SK-N-MC (cell line): ENCODE data around the gene BCOR.

Source experiments
- DNase-seq: peaks from one replicate; pipeline ENCODE4 v3.0.0-alpha.2; 2011; ENCODE audit warnings: low read depth, low spot score
- H3K27ac ChIP-seq: fragments of 200-600 bp; sonication (generic); 2 replicates; pipeline ENCODE4 v1.5.1; 2016; ENCODE audit warnings: mixed run types
- H3K36me3 ChIP-seq: fragments of 200-600 bp; sonication (generic); 2 replicates; pipeline ENCODE4 v1.6.1; 2017; ENCODE audit warnings: antibody characterized with exemption, low read length, mixed read lengths; ENCODE audit not compliant: insufficient read depth
- H3K4me3 ChIP-seq: fragments of 200-600 bp; sonication (generic); 2 replicates; pipeline ENCODE4 v1.5.1; 2016
- H3K9ac ChIP-seq: fragments of 200-600 bp; sonication (generic); 2 replicates; pipeline ENCODE4 v1.8.0; 2017; ENCODE audit warnings: mixed run types, mixed read lengths; ENCODE audit not compliant: insufficient read length
- H3K9me3 ChIP-seq: fragments of 200-600 bp; sonication (generic); 2 replicates; pipeline ENCODE4 v1.6.1; 2017; ENCODE audit warnings: low read depth, mild to moderate bottlenecking, antibody characterized with exemption, low read length, moderate library complexity, mixed read lengths
- EZH2 ChIP-seq: fragments of 200-600 bp; sonication (generic); IDR thresholded peaks from one replicate; pipeline ENCODE4 v1.6.1; 2017; ENCODE audit warnings: antibody characterized with exemption
- FOXP2 ChIP-seq: optimal IDR thresholded peaks from 2 replicates; pipeline ENCODE3; 2011; ENCODE audit warnings: mild to moderate bottlenecking, moderate library complexity; ENCODE audit not compliant: insufficient read depth; ENCODE audit errors: extremely low read length, control extremely low read depth
- POLR2AphosphoS5 ChIP-seq: IDR thresholded peaks from 2 replicates; pipeline ENCODE4 v1.6.1; 2012; ENCODE audit warnings: mild to moderate bottlenecking, low read depth, low read length, borderline replicate concordance

Gene BCOR

DNA sequence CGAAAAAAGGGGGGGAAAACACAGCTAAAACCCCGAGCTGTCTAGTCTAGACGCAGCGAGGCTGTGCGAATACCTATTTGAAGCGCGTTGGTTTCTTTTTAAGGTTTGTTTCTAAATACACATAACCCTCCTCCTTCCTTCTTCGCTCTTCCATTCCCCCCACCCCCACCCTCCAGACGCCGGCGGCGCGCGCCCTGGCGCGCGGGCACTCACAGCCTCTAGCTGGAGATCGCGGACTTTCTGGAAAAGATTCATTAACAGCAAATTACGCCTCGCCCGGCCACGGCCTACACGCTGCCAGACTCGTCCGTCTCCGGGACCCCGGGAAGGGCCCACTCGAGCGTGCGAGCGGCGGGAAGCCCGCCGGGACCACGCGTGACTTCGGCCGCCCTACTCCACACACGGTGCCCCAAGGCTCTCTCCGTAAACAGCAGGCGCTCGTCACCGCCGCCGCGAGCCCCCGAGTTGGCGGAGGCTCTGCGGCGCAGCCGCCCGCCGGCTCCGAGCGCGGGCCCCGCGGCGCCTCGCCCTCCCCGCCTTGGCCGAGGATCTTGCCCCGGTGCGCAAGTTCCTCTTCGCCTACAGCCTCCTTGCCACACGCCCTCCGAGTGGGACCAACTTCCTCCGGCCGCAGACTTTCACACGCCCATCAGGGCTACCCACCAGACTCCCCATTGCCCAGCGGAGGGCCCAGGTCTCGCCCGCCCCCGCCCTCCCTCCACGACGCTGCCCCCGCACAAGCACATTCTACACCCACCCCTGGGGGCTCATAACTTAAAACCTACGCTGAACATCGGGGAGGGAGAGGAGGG is 2.0 kb downstream of the BCOR start:
- H3K9me3 ChIP-seq = no peaks in the 10 kb centered on the region
- no peaks in the 10 kb centered on the region for H3K36me3 ChIP-seq
- H3K9ac ChIP-seq = peak overlapping the region; percentile 66
- peak overlapping the region; percentile 86 for H3K4me3 ChIP-seq
- no peak overlapping the region for H3K27ac ChIP-seq
- TF ChIP-seq FOXP2 (no peak), EZH2 (no peak), POLR2AphosphoS5 (no peak)
- no peak for DNase-seq

DNA sequence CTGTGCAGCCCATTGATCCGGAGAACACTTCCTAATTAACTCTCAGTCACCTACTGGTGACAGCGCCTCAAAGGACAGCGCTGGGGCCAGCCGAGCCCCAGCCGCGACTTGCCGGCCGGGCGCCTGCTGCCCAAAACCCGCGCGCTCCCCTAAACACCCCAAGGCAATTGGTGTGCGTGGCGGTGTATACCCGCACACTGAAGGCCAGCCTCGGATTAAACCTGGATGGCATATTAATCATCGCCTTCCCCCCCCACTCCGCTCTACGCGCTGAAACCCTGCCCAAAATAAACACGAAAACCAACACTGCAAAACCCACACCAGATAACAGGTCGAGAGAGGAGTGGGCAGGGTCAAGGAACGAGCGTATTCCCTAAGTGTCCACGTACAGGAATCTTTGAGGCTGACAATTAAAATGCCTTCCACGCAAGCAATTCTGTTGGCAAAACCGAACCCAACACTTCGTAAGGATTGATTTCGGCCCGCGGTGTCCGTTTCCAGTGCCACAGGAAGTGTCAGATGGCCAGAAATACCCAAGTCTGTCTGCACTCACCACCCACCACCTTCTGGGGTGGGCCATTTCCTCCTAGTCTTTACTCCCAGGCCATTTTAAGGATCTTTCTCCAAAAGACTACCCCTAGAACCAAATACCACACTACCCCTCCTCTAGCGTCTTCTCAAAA is 2.7 kb downstream of the BCOR start:
- DNase-seq = no peak
- Histone ChIP-seq H3K9me3 (no peaks in the 10 kb centered on the region), H3K36me3 (no peaks in the 10 kb centered on the region), H3K4me3 (peak overlapping the region; percentile 86), H3K27ac (no peak overlapping the region), H3K9ac (peak overlapping the region; percentile 59)
- TF ChIP-seq FOXP2 (no peak), POLR2AphosphoS5 (no peak), EZH2 (no peak)

DNA sequence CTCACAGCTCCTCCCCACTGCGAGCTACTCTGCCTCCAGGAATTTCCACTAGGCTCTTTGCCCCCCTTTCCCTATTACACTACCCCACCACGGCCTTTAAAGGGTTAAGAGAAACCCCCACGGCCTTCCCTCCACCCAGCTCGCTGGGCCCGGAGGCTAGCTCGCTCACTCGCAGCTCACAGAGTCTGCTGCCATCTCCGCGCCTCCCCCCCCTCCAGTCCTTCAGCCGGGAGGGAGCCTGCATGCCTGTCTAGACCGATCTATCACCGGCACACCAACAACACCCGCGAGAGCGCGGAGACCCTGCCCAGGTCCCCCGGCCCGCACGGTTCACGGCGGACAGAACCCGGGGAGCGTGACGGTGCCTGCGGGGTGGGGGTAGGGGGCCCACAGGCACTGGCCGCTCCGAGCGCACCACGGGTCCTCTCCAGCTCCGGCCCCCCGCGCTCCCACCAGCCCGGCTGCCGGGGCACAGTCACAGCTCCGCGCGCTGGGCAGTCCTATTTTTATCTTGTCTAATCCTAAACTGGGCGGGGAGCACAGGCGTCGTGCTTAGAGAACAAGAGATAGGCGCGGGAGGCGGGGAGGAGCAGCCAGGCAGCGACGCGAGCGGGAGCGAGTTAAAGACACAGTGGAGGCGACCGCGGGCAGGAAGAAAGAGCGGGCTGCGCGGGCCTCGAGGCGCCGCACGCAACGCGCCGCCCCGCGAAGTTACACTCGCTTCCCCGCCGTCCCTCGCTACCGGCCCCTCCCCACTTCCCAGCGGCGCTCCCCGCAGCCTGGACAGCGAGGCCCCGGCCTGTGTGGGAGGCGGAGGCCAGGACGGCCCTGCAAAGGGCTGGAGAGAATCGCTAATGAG is 3.5 kb downstream of the BCOR start:
- no peak for TF ChIP-seq EZH2
- TF ChIP-seq FOXP2 = no peak
- no peak for TF ChIP-seq POLR2AphosphoS5
- H3K4me3 ChIP-seq = peak overlapping the region; percentile 86
- no peaks in the 10 kb centered on the region for H3K9me3 ChIP-seq
- no peak for DNase-seq
- H3K27ac ChIP-seq = no peak overlapping the region
- no peaks in the 10 kb centered on the region for H3K36me3 ChIP-seq
- peak overlapping the region; percentile 59 for H3K9ac ChIP-seq

DNA sequence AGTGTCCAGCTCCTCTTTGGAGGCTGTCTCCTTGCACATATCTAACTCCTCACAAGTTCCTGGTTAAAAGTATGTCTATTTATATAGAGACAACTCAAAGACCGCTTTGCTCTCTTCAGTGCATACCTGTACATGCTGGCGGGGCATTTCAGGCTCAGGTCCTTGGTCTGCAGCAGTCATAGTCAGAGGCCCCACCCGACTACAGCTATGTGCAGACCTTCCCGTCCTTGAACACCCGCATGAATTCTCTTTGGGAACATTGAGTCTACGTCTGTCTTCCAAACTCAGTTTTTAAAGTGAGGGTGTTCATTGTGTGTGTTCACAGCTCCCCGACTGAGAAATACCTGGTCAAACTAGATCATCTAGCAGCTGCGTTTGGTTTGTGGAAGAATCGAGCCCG is 4.2 kb downstream of the BCOR start:
- no peak overlapping the region for H3K27ac ChIP-seq
- H3K4me3 ChIP-seq = peak overlapping the region; percentile 86
- no peak for TF ChIP-seq EZH2
- no peak for TF ChIP-seq POLR2AphosphoS5
- TF ChIP-seq FOXP2 = no peak
- H3K36me3 ChIP-seq = no peaks in the 10 kb centered on the region
- no peak for DNase-seq
- no peaks in the 10 kb centered on the region for H3K9me3 ChIP-seq
- no peak overlapping the region for H3K9ac ChIP-seq

GRCh38 chrX:40092808-40093435 is 4.8 kb downstream of the BCOR start:
- Histone ChIP-seq H3K27ac (no peak overlapping the region), H3K4me3 (no peak overlapping the region), H3K36me3 (no peaks in the 10 kb centered on the region), H3K9ac (no peak overlapping the region), H3K9me3 (no peaks in the 10 kb centered on the region)
- TF ChIP-seq FOXP2 (no peak), POLR2AphosphoS5 (no peak), EZH2 (no peak)
- no peak for DNase-seq

DNA sequence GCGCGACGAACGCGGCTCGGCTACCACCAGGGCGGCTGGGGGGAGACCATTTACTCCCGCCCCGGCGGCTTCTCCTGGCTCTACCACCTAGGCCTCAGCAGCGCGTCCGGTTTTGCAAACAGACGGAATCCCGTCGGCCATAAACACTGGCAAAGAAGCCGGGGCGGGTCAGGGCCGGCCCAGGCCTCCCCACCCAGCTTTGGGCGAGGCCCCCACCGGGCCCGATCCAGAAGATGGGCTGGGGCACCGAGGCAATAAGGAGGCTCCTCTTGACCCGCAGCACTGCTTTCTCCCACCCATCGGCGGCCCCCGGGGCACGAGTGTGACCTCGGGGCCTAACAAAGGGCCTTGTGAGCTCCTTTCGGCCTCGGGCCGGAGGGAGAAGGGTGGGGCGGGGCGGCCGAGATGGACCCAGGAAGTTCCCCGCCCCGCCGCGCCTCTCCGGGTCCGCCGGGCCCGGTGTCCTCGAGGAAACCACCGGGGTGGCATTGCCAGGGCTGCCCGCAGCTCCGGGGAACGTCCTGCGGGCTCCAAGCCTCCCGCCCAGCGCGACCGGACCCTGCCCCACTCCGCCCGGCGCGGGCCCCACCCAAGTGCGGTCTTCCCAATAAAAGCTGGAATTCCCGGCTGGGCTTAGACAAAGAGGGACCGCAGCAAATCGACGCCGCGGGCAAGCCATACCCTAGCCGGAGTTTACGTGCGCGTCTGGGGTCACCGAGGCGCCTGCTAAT is 5.9 kb downstream of the BCOR start:
- Histone ChIP-seq H3K9me3 (no peaks in the 10 kb centered on the region), H3K9ac (no peak overlapping the region), H3K4me3 (no peak overlapping the region), H3K27ac (no peak overlapping the region), H3K36me3 (no peaks in the 10 kb centered on the region)
- TF ChIP-seq POLR2AphosphoS5 (no peak), EZH2 (no peak), FOXP2 (no peak)
- no peak for DNase-seq

DNA sequence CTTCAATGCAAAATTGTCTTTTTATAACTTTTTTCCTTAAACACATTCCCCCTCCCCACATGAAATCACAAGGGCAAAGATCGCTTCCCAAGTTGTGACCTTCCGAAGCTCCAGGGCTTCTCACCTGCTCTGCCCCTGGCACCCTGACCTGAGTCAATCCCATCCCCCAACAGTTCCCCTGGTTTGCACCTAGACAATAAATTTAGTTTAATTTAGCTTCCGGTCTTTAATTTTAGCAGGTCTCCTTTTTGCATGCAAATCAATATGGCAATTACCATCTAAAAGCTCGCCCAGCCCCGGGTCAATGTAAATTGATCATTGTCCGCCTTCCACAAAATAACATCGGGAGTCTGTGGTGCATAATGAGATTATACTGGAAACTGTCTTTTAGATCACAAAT is 6.8 kb downstream of the BCOR start:
- no peaks in the 10 kb centered on the region for H3K9me3 ChIP-seq
- DNase-seq = no peak
- H3K36me3 ChIP-seq = no peaks in the 10 kb centered on the region
- H3K9ac ChIP-seq = no peak overlapping the region
- H3K27ac ChIP-seq = no peak overlapping the region
- no peak overlapping the region for H3K4me3 ChIP-seq
- TF ChIP-seq POLR2AphosphoS5 = no peak
- no peak for TF ChIP-seq FOXP2
- TF ChIP-seq EZH2 = no peak
